Breast epithelium (tissue), 3 donors: ENCODE measurements around the gene CCDC73.

Experiments
- CTCF ChIP-seq, 3 donors: fragments of 450-650 bp; IDR thresholded peaks; one replicate each; pipeline ENCODE4 v1.5.1; 2016 to 2017; ENCODE audit warnings: antibody characterized with exemption in 3 of 3, mild to moderate bottlenecking in 3 of 3, moderate library complexity in 3 of 3
- POLR2A ChIP-seq: fragments of 450-650 bp; IDR thresholded peaks from one replicate; pipeline ENCODE4 v1.6.1; 2016; ENCODE audit warnings: antibody characterized with exemption, mild to moderate bottlenecking, moderate library complexity
- POLR2AphosphoS5 ChIP-seq, 3 donors: sonication (generic); formaldehyde crosslinking; IDR thresholded peaks; one replicate each; pipeline ENCODE4 v1.6.1; 2017; ENCODE audit warnings: antibody characterized with exemption in 3 of 3

GRCh38 chr11:32779136-32779535 is 15.3 kb downstream of the CCDC73 start:
- no peak for TF ChIP-seq CTCF (IDR thresholded peaks at IDR 0.05)
- no peak for TF ChIP-seq POLR2A
- TF ChIP-seq POLR2AphosphoS5 (IDR thresholded peaks at IDR 0.05): no peak
